H54 (cell line): ENCODE results near the gene ATXN1.
"Not testable (repeated sequence)": the region's sequence is repeated elsewhere in the genome, so short reads cannot be mapped to it uniquely, and the experiment has no call there.

Source experiments
- DNase-seq: peaks from one replicate; pipeline ENCODE4 v3.0.0; 2011; ENCODE audit warnings: low spot score, mixed read lengths; ENCODE audit not compliant: insufficient read length
- FAIRE-seq: peaks from 3 replicates; lab custom pipeline; 2011; peaks lifted over from hg19 to GRCh38; lab: Jason Lieb, UNC
- POLR2A ChIP-seq: IDR thresholded peaks from 2 replicates; pipeline ENCODE4 v1.6.1; 2011; ENCODE audit warnings: low read depth, mild to moderate bottlenecking, low read length

ATXN1 gene

DNA sequence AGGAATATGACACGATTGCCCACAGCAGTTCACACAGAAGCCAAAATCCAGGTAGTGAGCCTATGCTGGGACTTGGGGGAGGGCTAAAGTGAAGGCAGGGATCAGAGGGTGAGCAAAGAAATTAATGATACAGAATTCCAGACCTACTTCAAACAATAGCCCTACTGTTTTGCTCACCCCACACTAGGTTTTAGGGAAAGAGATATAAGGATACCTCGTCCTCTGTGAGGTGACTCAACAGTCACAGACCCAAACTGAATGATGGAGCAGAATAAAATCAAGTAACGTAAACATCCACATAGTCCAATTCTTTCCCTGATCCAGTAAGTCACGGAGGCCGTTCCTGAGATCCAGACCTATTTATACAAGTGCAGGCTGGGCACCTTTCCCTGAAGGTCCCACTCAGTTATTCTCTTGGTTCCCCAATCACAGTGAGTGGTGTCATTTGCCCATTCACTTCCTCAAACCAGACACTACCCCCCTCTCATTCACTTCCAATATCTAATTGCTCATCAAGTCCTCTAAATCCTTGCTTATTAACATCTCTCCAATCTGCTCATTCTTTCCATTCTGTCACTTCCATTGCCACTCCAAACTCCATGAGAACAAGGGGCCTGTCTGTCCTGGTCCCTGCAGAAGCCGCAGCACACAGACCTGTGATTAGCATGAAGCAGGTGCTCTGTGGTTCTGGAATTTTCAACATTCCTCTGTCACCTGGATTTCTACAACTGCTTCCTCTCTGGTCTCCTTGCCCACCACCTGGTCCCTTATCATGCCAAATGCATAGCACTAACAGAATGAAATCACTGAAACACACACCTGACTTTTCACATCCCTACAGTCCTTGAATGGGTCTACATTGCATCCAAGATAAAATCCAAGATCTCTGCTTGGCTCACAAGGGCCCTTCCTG lies 55.9 kb downstream of the ATXN1 start:
- TF ChIP-seq POLR2A = no peak
- DNase-seq (no peak), FAIRE-seq (no peak)

DNA sequence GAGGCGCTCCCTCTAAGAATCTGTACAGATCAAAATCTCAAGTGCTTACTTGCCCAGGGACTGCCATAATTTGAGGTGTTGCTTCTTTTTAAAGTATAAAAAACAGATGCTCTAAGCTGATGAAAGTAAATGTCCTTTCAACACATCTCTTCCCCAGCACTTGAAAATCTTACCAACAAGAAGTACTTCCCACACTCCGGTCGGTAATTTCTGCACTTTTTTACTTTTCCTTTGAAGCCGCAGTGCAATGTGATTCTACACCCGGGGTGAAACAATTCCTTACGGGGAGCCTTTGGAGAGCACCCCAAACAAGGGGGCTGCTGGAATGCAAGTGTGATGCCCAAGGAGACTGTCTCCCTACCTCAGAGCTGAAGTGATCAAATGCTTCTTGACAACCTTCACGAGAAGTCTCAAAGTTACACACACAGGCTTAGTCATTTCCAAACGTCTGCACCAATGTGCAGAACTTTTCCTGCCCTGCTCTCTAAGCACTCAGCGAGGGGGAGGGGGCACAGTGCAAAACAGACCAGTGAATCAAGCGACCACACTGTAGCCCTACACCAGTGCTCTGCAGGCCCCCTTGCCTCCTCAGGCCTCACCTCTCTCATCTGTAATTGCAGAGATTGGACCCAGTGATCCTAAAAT lies 56.7 kb downstream of the ATXN1 start:
- DNase-seq = no peak

DNA sequence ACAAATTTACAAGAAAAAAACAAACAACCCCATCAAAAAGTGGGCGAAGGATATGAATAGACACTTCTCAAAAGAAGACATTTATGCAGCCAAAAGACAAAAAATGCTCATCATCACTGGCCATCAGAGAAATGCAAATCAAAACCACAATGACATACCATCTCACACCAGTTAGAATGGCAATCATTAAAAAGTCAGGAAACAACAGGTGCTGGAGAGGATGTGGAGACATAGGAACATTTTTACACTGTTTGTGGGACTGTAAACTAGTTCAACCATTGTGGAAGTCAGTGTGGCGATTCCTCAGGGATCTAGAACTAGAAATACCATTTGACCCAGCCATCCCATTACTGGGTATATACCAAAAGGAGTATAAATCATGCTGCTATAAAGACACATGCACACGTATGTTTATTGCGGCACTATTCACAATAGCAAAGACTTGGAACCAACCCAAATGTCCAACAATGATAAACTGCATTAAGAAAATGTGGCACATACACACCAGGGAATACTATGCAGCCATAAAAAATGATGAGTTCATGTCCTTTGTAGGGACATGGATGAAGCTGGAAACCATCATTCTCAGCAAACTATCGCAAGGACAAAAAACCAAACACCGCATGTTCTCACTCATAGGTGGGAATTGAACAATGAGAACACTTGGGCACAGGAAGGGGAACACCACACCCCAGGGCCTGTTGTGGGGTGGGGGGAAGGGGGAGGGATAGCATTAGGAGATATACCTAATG lies 58.5 kb downstream of the ATXN1 start:
- not testable (repeated sequence) for FAIRE-seq

More for the DNA sequence above, 56.7 kb downstream of the ATXN1 start:
- FAIRE-seq = peak; percentile 79
- no peak for TF ChIP-seq POLR2A

DNA sequence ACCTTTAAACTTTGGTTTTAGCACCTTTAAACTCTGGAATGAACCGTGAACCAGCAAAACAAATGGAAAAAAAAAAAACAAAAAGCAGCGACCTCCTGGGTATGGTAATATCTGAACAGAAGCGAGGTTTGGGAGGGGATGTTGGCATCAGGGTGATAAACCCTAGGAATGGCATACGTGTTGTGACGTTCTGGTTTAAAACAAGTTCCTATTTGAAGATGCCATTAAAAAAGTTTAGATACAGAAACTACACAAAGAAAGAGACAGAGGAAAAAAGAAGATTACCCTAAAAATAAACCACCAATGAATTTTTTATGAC lies 60.4 kb downstream of the ATXN1 start:
- no peak for TF ChIP-seq POLR2A
- FAIRE-seq (no peak), DNase-seq (no peak)

More for the DNA sequence above, 58.5 kb downstream of the ATXN1 start:
- DNase-seq = not testable (repeated sequence)

DNA sequence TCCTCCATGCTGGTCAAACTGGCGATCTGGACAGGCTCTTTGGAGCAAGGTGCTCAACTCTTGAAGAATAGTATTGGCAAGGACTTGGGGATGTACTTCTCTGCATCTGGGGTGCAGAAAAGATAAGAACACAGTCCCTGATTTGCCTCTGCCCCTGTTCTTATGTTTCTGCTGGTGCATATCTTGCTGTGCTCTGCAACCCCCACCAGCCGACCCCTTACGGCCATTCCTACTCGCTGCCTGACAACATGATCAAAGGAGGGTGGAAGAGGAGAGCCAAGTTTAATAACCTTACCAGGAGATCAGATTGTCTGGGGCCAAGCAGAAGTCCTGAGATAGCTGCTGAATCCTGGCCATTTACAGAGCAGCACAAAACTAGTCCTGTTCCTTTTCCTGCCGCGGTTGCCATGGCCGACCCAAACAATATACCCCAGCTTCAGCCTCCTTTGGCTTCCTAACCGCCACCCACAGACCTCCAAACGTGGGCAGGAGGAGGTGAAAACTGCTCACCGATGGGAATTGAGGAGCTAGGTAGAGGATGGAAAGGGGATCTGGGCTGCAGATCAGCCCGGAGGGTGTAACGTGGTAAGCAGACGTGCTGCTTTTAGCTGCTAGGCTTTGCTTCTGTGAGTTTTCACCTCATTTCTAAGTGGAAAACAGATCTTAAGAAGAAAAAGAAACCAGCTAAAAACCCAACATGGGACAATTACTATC lies 60.9 kb downstream of the ATXN1 start:
- FAIRE-seq (no peak), DNase-seq (no peak)
- TF ChIP-seq POLR2A = no peak

DNA sequence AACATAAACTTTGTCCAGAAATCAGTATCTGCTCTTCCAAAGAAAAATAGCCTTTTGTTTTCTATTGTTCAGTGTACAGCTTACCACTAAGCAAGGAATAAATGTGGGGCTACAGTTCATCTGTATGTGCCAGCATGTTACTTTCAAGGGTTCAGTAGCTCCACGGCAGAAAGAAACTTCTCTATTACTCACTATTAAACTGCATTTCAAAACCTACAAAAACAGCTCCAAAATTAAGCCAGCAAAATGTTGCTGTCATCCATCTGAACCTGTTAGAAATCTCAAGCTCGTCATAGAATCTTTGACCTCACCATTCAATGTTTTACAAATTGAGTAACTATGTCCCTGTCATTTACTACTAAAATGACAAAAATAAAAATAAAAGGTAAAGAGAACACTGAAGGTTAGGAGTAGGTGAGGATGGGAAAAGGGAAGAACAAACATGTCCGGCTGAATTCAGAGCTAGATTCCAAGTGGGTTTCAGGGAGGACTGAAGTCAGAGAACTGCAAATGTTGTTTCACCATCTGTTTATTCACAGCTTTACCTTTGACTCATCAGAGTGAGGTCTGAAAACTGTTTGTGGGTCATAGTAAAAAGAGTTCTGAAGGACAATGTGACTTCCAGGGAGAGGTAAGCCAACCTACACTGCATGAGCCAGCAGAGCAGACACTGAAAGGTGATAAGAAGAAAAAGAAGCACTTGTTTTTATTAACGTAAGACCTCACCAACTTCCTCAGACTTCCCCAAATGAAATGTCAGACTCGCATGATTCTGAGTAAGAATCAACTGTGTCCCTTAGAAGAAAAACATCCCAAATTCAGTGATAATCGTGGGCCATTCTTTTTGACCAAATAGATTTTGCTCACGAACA lies 62.0 kb downstream of the ATXN1 start:
- DNase-seq (no peak), FAIRE-seq (peak; percentile 85)
- no peak for TF ChIP-seq POLR2A

DNA sequence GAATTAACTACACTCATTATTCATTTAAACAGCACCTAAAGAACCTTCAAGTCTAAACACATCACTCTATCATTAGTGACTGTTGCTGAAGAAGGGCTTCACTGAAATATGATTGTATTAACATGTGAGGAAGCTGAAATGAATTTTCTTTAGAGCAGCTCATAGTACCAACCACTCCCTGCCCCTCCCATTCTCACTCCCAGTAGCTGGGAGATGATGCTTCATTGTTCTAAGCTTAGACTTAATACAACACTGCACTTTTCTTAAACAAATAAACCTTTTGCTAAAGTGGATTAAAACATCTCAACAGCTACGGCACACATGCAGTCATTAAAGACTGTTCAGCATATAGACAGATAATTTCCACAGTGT lies 63.1 kb downstream of the ATXN1 start:
- DNase-seq = no peak
- no peak for TF ChIP-seq POLR2A
- FAIRE-seq = no peak

DNA sequence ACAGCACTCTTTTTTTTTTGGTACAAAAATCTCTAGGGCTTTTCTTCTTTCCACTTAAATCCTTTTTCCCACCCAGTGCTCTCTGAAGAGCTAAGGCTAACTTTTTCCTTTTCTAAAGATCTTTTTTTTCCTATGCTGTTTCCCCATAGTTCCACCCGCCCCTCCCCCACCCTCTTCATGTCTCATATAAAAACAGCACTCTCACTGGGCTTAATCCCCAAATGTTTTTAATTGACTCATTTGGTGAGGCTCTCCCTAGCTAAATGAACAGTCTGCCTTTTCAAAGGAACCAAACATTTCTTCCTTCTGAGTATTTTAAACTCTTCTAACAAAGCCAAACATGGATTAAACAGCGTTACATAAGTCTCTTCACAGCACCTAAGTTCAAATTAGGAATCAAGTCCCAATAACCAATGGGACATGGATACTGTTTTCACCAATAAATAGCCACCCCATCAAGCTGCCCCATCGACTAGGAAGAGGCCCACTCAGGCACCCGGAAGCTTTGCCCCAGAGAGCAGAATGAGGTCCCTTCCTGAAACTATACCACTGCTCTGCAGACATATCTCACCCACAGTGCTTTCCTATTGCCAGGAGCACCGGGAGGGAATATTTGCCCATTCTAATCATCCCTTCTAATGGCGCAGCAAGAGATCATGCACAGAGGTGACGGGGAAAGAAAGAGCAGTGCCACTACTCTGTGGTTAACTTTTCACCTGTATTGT lies 63.7 kb downstream of the ATXN1 start:
- DNase-seq = no peak
- no peak for TF ChIP-seq POLR2A
- FAIRE-seq = peak; percentile 20

DNA sequence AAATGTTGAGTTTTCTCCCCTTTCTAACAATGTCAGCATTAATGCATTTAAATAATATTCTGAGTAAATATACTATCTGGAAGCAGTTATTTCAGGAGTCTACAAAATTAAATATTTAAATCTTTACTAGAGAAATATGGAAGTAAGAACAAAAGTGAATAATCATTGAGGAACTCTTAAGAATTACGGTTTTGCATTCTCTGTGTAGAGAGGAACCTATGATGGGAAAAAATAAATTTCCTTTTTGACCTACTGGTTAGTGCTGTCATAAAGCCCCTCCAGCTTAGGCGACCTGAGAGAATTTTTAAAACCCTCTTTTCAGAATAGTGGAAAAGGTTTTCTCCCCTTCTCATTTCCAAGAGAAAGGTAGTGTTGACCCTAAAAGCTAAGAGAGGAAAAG lies 64.8 kb downstream of the ATXN1 start:
- DNase-seq (no peak), FAIRE-seq (no peak)
- no peak for TF ChIP-seq POLR2A

DNA sequence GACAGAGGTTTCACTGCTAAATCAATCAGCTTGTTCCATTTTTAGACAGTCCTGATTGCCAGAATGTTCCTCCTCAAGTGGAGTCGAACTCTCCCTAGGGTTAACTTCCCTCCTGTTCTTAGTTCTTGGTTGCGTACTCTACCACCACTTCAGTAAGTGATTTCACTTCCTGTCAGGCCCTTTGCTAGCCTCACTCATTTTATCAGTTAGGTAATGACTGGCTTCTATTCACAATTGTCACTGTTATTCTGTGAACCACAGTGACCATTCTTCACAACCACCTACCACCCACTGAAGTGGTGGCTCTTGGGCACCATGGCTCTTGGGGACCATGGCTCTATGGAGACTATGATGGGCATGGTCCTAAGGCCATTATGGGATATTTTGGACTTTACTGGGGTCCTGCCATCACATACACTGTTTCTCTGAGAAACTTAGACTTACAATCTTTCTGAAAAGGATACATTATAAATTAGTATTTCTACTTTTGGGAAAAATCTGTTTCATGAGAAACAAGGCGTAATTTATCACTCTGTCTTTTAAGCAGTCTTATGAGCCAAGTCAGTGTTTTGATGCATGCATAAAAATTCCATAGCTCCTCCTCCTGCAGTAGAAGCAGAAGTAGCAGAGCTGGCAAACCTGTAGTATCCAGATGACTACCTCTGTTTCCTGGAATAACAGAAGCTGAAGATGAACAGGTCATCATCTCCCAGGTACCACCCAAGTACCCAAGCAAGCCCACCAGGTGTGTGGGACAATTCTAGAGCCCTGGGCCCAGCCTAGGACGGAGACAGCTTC lies 66.3 kb downstream of the ATXN1 start:
- DNase-seq (no peak), FAIRE-seq (no peak)
- no peak for TF ChIP-seq POLR2A

DNA sequence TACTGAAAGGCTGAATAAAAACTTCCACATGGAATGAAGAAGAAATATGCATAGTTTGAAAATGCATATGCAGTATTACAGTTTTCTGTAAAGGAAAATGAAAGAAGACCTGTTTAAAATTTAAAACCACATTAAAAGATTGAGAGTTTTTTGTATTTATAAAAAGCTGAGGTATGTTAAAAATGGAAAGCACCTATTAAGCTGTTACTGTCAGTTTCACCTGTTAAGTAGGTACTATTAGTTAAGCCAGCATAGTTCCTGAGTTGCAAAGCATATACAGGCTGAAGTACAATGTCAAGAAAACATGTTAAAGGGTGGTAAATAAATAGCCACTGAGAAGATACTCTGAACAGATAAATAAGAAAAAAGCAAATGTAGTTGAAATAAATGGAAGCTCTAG lies 69.9 kb downstream of the ATXN1 start:
- DNase-seq (no peak), FAIRE-seq (no peak)
- TF ChIP-seq POLR2A = no peak

DNA sequence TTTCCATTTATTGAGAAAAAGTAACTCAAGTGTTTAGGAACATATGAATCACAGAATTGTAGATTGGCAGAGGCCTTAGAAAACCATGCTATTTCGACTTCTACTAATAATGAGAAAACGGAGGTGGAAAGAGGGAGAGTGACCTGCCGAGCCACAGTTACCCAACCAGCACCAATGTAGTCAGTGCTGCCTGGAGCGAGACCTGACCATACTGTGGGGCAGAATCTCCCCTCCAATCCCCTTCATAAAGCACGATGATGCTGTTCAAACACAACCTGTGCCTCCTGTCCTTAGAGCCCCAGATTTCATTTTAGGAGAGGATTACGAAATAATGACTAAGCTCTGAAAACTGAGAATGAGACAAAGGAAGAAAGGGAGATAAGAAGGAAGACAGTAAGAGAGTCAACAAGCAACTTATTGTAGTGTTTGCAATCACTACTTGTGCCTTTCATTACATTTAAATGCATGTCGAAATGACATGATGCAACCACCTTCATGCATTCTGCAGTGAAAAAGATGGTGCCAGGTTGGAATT lies 70.6 kb downstream of the ATXN1 start:
- TF ChIP-seq POLR2A = no peak
- DNase-seq (no peak), FAIRE-seq (peak; percentile 86)
